ENCODE measurements around the gene PCDH12.

Gene PCDH12

GRCh38 chr5:141908796-141909195 lies 49.2 kb downstream of the PCDH12 start:
- no peak for DNase-seq (ENCODE audit: low read depth, low spot score)

- DNase-seq (ENCODE audit: low read depth, low spot score): no peak
Observed at GRCh38 chr5:141906972-141907371, 51.0 kb downstream of the PCDH12 start.

- no peak for DNase-seq (ENCODE audit: low read depth, low spot score)
Observed at GRCh38 chr5:141906517-141906916, 51.5 kb downstream of the PCDH12 start.

- DNase-seq (ENCODE audit: low read depth, low spot score): no peak
Observed at GRCh38 chr5:141904551-141904950, 53.5 kb downstream of the PCDH12 start.

- no peak for DNase-seq (ENCODE audit: low read depth, low spot score)
Observed at GRCh38 chr5:141903261-141903660, 54.7 kb downstream of the PCDH12 start.

- no peak for DNase-seq (ENCODE audit: low read depth, low spot score)
Observed at GRCh38 chr5:141902015-141902814, 55.8 kb downstream of the PCDH12 start.

GRCh38 chr5:141898448-141899049 lies 59.5 kb downstream of the PCDH12 start:
- DNase-seq (ENCODE audit: low read depth, low spot score): no peak

GRCh38 chr5:141897425-141897824 lies 60.6 kb downstream of the PCDH12 start:
- no peak for DNase-seq (ENCODE audit: low read depth, low spot score)

Measured in iPS DF 19.7 (cell line).